Fibroblast of mammary gland (primary cell): ENCODE data around the gene PRLHR.

Source experiments
- DNase-seq: peaks from one replicate; pipeline ENCODE4 v3.0.0-alpha.2; 2010; ENCODE audit warnings: low read depth
- H3K4me3 ChIP-seq: 2 replicates; pipeline ENCODE4 v1.5.1; 2011; ENCODE audit warnings: low read depth, mild to moderate bottlenecking, low read length, moderate library complexity; ENCODE audit not compliant: control insufficient read depth
- CTCF ChIP-seq: conservative IDR thresholded peaks from 2 replicates; pipeline ENCODE4 v1.5.1; 2011; ENCODE audit warnings: low read depth, low read length, inconsistent platforms; ENCODE audit not compliant: control insufficient read depth, insufficient read depth

The PRLHR gene

DNA sequence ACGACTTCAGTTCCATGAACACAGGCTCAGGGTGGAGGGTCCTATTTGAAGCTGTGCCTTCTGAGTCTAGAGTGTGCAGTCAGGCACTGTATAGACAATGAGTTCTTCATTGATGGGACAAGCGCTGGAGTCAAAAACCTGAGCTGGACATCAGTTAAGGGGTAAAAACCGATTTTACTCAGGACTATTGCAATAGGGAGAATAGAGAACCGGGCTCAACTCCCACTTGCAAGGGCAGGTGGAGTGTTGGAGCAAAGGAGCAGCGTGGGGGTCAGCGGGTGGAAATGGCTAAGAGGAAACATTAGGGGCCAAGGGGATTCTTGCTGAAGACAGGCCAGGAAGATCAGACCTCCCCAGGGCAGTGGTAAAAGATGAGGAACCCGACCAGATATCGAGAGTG is 28.5 kb downstream of the PRLHR start:
- no peak for TF ChIP-seq CTCF
- DNase-seq = no peak
- H3K4me3 ChIP-seq = no peak overlapping the region

- no peak for TF ChIP-seq CTCF
- no peak for DNase-seq
- no peak overlapping the region for H3K4me3 ChIP-seq
Observed at GRCh38 chr10:118565301-118566075, 30.0 kb downstream of the PRLHR start.

- H3K4me3 ChIP-seq = no peak overlapping the region
- TF ChIP-seq CTCF = peak; percentile 19
- peak; percentile 6 for DNase-seq
Observed at GRCh38 chr10:118564652-118565051, 30.8 kb downstream of the PRLHR start.

DNA sequence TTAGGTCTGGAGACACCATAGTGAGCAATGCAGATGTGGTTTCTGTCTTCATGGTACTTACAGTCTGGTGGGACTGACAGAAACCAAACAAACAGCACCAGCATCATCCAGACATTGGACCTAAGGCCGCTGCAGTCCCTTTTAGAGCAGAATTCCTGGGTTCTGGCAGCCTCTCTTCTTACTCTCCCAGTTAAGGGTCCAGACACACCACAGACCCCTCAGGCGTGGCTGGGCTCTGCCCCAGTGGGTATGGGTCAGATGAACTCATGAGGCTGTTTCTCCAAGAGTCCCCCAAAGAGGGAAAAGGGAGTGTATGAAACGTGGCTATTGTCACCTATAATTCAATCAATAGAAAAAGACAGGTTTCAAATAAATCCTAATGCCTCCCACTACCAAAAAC is 31.3 kb downstream of the PRLHR start:
- no peak for DNase-seq
- no peak overlapping the region for H3K4me3 ChIP-seq
- no peak for TF ChIP-seq CTCF

DNA sequence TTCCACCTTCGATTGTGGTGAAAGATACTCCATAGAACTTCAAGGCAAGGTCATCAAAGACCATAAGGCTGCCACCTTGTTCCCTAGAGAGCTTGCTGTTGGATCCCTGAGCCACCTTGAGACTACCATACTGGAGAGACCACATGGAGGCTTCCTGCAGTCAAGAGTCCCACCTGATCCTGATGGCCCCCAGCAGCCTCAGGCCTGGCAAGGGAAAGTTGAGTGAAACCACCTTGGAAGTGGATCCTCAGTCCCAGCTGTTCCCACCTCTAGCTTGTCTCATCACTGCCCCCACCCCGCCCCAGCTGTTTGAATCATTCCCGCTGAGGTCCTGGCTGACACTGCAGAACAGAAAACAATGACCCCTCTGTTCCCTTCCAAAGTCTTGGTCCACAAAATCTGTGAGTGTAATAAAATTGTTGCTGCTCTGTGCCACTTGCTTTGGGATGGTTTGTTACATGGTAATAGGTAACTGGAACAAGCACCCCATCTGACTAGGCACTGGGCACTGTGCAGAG is 32.0 kb downstream of the PRLHR start:
- no peak for DNase-seq
- no peak for TF ChIP-seq CTCF
- H3K4me3 ChIP-seq = no peak overlapping the region

DNA sequence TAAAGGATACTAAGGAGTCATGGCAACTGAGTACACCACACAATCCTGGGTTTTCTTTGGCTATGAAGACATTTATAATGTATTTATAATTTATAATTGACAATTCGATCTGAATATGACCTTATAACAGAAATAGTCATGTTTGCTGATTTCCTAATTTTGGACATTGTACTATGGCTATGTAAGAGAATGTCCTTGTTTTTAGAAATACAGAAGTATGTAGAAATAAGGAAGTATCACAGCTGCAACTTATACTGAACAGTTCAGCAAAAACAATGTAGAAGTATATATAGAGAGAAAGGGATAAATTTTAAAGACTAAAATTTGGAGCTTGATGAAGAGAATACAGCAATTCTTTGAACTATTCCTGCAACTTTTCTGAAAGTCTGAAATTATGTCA is 32.6 kb downstream of the PRLHR start:
- no peak for DNase-seq
- TF ChIP-seq CTCF = no peak
- no peak overlapping the region for H3K4me3 ChIP-seq
